GM19099 (cell line): ENCODE data around the gene ANKRD30BL.
"Not testable (repeated sequence)": the region's sequence is repeated elsewhere in the genome, so short reads cannot be mapped to it uniquely, and the experiment has no call there.

Experiments
- POLR2A ChIP-seq: IDR thresholded peaks from 3 replicates; pipeline ENCODE4 v1.6.1; 2011; ENCODE audit warnings: low read depth; ENCODE audit not compliant: insufficient read length; ENCODE audit errors: extremely low read depth

Gene ANKRD30BL, protein sequence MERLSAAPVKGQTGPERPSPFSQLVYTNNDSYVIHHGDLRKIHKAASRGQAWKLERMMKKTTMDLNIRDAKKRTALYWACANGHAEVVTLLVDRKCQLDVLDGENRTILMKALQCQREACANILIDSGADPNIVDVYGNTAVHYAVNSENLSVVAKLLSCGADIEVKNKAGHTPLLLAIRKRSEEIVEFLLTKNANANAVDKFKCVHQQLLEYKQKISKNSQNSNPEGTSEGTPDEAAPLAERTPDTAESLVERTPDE

DNA sequence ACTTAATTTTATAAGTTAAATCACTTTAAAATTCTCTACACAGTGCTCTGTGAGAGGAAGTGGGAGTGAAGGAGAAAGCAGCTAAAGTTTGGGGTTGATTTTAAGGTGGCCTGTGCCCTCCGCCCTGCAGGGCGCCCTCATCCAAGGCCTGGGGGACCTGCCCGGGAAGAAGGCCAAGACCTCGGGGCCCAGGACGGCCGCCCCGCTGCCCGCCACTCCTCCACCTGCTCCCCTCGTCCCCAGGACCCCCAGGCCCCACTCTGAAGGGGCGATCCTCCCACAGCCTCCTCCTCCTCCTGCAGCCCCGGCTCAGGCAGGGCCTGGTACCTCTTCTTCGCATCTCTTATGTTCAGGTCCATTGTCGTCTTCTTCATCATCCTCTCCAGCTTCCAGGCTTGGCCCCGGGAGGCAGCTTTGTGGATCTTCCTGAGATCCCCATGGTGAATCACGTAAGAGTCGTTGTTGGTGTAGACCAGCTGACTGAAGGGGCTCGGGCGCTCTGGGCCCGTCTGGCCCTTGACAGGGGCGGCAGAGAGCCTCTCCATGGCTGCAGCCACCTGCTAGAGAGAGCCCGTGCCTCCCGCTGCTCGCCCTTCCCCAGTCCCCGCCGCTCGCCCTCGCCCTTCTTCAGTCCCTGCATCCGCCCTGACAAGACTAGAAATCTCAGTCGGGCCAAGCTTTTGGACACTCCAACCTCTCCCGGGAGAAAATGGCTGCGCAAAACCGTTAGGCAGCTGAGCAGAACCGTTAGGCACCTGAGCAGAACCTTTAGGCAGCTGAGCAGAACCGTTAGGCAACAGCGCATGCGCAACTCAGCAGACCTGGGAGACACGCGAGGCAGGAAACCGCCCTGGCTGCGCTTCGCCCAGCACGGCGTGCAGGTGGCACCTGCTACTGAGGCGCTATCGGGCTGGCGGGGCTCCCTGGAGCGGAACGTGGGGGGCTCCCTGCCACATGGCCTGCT, at the start of gene ANKRD30BL:
ANKRD30BL (minus strand) TSS at position 792 of the 964 bp plus-strand sequence; CDS start at position 545, 247 bp downstream.
- not testable (repeated sequence) for TF ChIP-seq POLR2A
